ENCODE measurements around the gene HDAC2.

DNA sequence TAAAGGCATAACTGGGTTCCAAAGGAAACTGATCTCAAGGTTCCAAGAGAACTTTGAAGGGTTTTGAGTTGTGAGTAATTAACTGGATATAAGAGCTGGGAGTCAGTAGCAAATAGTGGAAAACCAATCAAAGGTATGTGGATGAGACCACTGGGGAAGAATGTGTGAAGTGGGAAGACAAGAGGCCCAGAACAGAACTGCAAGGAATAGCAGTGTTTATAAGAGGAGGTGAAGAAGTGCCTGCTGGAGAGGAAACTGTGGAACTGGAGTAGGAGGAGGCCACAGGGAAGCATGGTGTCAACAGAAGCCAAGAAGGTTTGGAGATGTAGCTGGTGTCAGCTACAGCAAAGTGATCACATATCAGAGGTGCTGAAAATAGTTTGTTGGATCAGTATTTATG lies 18.7 kb upstream of the HDAC2 start:
- TF ChIP-seq, protein P1, sequence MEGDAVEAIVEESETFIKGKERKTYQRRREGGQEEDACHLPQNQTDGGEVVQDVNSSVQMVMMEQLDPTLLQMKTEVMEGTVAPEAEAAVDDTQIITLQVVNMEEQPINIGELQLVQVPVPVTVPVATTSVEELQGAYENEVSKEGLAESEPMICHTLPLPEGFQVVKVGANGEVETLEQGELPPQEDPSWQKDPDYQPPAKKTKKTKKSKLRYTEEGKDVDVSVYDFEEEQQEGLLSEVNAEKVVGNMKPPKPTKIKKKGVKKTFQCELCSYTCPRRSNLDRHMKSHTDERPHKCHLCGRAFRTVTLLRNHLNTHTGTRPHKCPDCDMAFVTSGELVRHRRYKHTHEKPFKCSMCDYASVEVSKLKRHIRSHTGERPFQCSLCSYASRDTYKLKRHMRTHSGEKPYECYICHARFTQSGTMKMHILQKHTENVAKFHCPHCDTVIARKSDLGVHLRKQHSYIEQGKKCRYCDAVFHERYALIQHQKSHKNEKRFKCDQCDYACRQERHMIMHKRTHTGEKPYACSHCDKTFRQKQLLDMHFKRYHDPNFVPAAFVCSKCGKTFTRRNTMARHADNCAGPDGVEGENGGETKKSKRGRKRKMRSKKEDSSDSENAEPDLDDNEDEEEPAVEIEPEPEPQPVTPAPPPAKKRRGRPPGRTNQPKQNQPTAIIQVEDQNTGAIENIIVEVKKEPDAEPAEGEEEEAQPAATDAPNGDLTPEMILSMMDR (IDR thresholded peaks at IDR 0.05) = no peak
- TF ChIP-seq POLR2AphosphoS5 (IDR thresholded peaks at IDR 0.05; ENCODE audit: insufficient read depth in 1 of 2, low read depth in 1 of 2) (no peak), POLR2A (IDR thresholded peaks at IDR 0.05) (no peak)
